Neural progenitor cell (in vitro differentiated cells): ENCODE measurements around the gene KIF26A. TPM values are rescaled to one million over a fixed set of nuclear protein-coding genes. Genes with fewer than 3 reads are reported as not detected.

ENCODE experiments used
- DNase-seq: peaks from one replicate; pipeline ENCODE4 v3.0.0-alpha.2; 2016; ENCODE audit warnings: low spot score
- H2AFZ ChIP-seq: fragments of 200-600 bp; sonication (generic); replicated peaks from 2 replicates; pipeline ENCODE4 v1.6.1; 2016; ENCODE audit warnings: antibody characterized with exemption
- H3F3A ChIP-seq: fragments of 200-600 bp; sonication (generic); 2 replicates; pipeline ENCODE4 v1.6.1; 2016; ENCODE audit warnings: antibody characterized with exemption, low read depth
- H3K27ac ChIP-seq: fragments of 200-600 bp; sonication (generic); 2 replicates; pipeline ENCODE4 v1.5.1; 2016; ENCODE audit warnings: mild to moderate bottlenecking
- H3K27me3 ChIP-seq: fragments of 200-600 bp; sonication (generic); 2 replicates; pipeline ENCODE4 v1.6.1; 2016; ENCODE audit warnings: mild to moderate bottlenecking, moderate library complexity
- H3K36me3 ChIP-seq: fragments of 200-600 bp; sonication (generic); 2 replicates; pipeline ENCODE4 v1.5.1; 2016
- H3K4me1 ChIP-seq: fragments of 200-600 bp; sonication (generic); 2 replicates; pipeline ENCODE4 v1.6.1; 2016; ENCODE audit warnings: mixed run types
- H3K4me2 ChIP-seq: fragments of 200-600 bp; sonication (generic); 2 replicates; pipeline ENCODE4 v1.6.1; 2016
- H3K4me3 ChIP-seq: fragments of 200-600 bp; sonication (generic); 2 replicates; pipeline ENCODE4 v1.5.1; 2016
- H3K79me2 ChIP-seq: fragments of 200-600 bp; sonication (generic); 2 replicates; pipeline ENCODE4 v1.6.1; 2016; ENCODE audit warnings: low read depth
- H3K9ac ChIP-seq: fragments of 200-600 bp; sonication (generic); 2 replicates; pipeline ENCODE4 v1.6.1; 2016
- H3K9me3 ChIP-seq: fragments of 200-600 bp; sonication (generic); 2 replicates; pipeline ENCODE4 v1.5.1; 2016; ENCODE audit warnings: low read depth
- H4K20me1 ChIP-seq: fragments of 200-600 bp; sonication (generic); 2 replicates; pipeline ENCODE4 v1.6.1; 2016; ENCODE audit warnings: low read depth
- H3K27ac Mint-ChIP-seq: 3 replicates; pipeline ENCODE4 v1.8.0; 2021; ENCODE audit warnings: mixed read lengths
- H3K27me3 Mint-ChIP-seq: 2 replicates; pipeline ENCODE4 v1.8.0; 2022; ENCODE audit warnings: low read depth, mild to moderate bottlenecking, inconsistent platforms, moderate library complexity, mixed read lengths; ENCODE audit not compliant: insufficient read depth
- H3K36me3 Mint-ChIP-seq: 3 replicates; pipeline ENCODE4 v1.8.0; 2021; ENCODE audit warnings: mixed read lengths
- H3K4me1 Mint-ChIP-seq: 3 replicates; pipeline ENCODE4 v1.8.0; 2021; ENCODE audit warnings: mixed read lengths
- H3K4me3 Mint-ChIP-seq: 3 replicates; pipeline ENCODE4 v1.8.0; 2021; ENCODE audit warnings: mild to moderate bottlenecking, moderate library complexity, mixed read lengths
- H3K9me3 Mint-ChIP-seq: 3 replicates; pipeline ENCODE4 v1.8.0; 2020; ENCODE audit warnings: mixed read lengths
- EZH2 ChIP-seq: fragments of 200-600 bp; sonication (generic); IDR thresholded peaks from 2 replicates; pipeline ENCODE4 v1.6.1; 2017; ENCODE audit warnings: antibody characterized with exemption, mild to moderate bottlenecking, moderate library complexity
- EZH2phosphoT487 ChIP-seq: fragments of 200-600 bp; sonication (generic); IDR thresholded peaks from 2 replicates; pipeline ENCODE4 v1.6.1; 2017; ENCODE audit warnings: antibody characterized with exemption
- total RNA-seq: library from RNA; depleted of rRNA; stranded (reverse); fragments of >200 nt; gene quantifications from 2 replicates; pipeline ENCODE4 v1.2.3, GENCODE V29; 2015; ENCODE audit warnings: low replicate concordance
- TF ChIP-seq, protein P1 (sequence below): fragments of 200-600 bp; sonication (generic); IDR thresholded peaks from 2 replicates; pipeline ENCODE4 v1.5.1; 2017; ENCODE audit warnings: antibody characterized with exemption, mild to moderate bottlenecking

Gene KIF26A
- total RNA-seq, 1 donor from 2014 or later, result 6.1 TPM

DNA sequence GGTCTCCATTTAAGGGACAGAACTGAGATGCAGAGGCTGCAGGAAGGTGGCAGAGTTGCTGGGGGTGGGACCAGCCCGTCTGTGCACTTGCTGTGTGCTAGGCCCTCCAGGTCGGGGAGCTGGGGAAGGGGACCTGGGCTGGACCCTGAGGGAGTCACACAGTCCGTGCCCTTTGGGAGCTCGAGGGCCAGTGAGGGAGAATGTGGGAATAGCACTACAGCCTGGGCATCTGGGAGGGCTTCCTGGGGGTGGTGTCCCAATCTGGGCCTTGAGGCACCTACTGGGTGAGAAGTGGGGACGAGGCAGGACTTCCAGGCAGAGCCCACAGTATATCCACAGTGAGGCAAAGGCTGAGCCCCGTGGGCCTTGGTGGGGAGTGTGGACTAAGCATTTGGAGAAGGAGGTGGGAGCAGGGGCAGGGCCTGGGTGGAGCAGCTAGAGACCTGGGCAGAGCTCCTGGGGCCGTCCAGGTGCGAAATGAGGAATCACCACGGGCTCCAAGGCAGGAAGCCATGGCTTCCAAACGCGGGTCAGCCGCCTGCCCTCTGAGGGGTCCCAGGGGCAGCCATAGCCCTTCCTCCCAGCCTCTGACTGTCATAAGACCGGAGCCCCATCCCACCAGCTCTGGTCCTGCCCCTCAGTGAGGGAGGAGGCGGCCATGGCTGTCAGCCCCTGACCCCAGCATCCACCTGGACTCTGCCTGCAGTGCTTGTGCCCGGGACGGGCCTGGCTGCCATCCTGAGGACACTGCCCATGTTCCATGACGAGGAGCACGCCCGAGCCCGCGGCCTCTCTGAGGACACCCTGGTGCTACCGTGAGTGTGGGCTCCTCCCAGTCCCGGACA, 46.2 kb upstream of the KIF26A start:
- Histone ChIP-seq H4K20me1 (no peaks in the 10 kb centered on the region), H3K4me3 (no peak overlapping the region), H3K27me3 (no peaks in the 10 kb centered on the region), H2AFZ (no peak overlapping the region), H3K4me2 (no peak overlapping the region), H3K9ac (no peak overlapping the region), H3F3A (no peaks in the 10 kb centered on the region), H3K27ac (no peak overlapping the region), H3K79me2 (no peaks in the 10 kb centered on the region), H3K36me3 (no peaks in the 10 kb centered on the region), H3K4me1 (peaks cover 3% of the 10 kb centered on the region), H3K9me3 (no peaks in the 10 kb centered on the region)
- H3K27me3 Mint-ChIP-seq, result peaks cover 3% of the 10 kb centered on the region
- H3K36me3 Mint-ChIP-seq, result no peaks in the 10 kb centered on the region
- TF ChIP-seq EZH2phosphoT487, result no peak
- TF ChIP-seq EZH2, result no peak
- H3K4me3 Mint-ChIP-seq, result no peak overlapping the region
- DNase-seq, result no peak
- peaks cover 2% of the 10 kb centered on the region for H3K4me1 Mint-ChIP-seq
- H3K27ac Mint-ChIP-seq, result no peak overlapping the region
- no peaks in the 10 kb centered on the region for H3K9me3 Mint-ChIP-seq

DNA sequence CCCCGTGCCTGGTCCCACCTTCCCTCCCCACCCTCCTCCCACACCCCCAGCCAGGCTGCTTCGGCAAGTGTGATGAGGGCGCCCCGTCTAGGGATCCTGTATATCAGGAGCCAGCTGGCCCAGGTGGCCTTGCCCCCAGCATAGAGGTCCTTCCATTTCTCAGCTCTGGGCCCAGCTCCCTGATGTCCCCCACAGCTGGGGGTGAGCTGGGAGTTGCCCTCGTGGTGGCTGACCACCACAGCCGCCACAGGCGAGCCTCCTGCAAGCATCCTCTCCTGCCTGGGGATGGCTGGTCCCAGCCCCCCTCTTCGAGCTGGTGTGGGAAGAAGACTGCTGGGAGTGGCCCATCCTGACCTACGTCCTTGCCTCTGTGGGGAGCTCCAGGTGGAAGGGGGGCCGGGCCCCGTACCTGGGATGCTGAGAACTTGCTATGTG, 45.4 kb upstream of the KIF26A start:
- H3F3A ChIP-seq, result no peaks in the 10 kb centered on the region
- H2AFZ ChIP-seq, result no peak overlapping the region
- no peaks in the 10 kb centered on the region for H3K27me3 ChIP-seq
- H3K9ac ChIP-seq, result no peak overlapping the region
- H3K27ac Mint-ChIP-seq, result no peak overlapping the region
- no peaks in the 10 kb centered on the region for H3K79me2 ChIP-seq
- H3K36me3 ChIP-seq, result no peaks in the 10 kb centered on the region
- H4K20me1 ChIP-seq, result no peaks in the 10 kb centered on the region
- H3K4me1 Mint-ChIP-seq, result peaks cover 2% of the 10 kb centered on the region
- H3K9me3 Mint-ChIP-seq, result no peaks in the 10 kb centered on the region
- peaks cover 3% of the 10 kb centered on the region for H3K27me3 Mint-ChIP-seq
- H3K4me1 ChIP-seq, result peaks cover 3% of the 10 kb centered on the region
- no peak overlapping the region for H3K4me3 ChIP-seq
- no peak for DNase-seq
- no peak for TF ChIP-seq EZH2
- TF ChIP-seq, protein P1, sequence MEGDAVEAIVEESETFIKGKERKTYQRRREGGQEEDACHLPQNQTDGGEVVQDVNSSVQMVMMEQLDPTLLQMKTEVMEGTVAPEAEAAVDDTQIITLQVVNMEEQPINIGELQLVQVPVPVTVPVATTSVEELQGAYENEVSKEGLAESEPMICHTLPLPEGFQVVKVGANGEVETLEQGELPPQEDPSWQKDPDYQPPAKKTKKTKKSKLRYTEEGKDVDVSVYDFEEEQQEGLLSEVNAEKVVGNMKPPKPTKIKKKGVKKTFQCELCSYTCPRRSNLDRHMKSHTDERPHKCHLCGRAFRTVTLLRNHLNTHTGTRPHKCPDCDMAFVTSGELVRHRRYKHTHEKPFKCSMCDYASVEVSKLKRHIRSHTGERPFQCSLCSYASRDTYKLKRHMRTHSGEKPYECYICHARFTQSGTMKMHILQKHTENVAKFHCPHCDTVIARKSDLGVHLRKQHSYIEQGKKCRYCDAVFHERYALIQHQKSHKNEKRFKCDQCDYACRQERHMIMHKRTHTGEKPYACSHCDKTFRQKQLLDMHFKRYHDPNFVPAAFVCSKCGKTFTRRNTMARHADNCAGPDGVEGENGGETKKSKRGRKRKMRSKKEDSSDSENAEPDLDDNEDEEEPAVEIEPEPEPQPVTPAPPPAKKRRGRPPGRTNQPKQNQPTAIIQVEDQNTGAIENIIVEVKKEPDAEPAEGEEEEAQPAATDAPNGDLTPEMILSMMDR, result no peak
- no peak for TF ChIP-seq EZH2phosphoT487
- H3K36me3 Mint-ChIP-seq, result no peaks in the 10 kb centered on the region
- no peak overlapping the region for H3K27ac ChIP-seq
- H3K4me2 ChIP-seq, result no peak overlapping the region
- H3K9me3 ChIP-seq, result no peaks in the 10 kb centered on the region
- H3K4me3 Mint-ChIP-seq, result no peak overlapping the region

GRCh38 chr14:104093366-104094055, 44.9 kb upstream of the KIF26A start:
- Histone ChIP-seq H3K9me3 (no peaks in the 10 kb centered on the region), H3K4me2 (no peak overlapping the region), H3K27me3 (no peaks in the 10 kb centered on the region), H3K27ac (no peak overlapping the region), H3K4me1 (peaks cover 3% of the 10 kb centered on the region), H4K20me1 (no peaks in the 10 kb centered on the region), H2AFZ (no peak overlapping the region), H3F3A (no peaks in the 10 kb centered on the region), H3K79me2 (no peaks in the 10 kb centered on the region), H3K9ac (no peak overlapping the region), H3K36me3 (no peaks in the 10 kb centered on the region), H3K4me3 (no peak overlapping the region)
- TF ChIP-seq, protein P1, result no peak
- no peak for TF ChIP-seq EZH2
- TF ChIP-seq EZH2phosphoT487, result no peak
- Mint-ChIP-seq H3K4me1 (peaks cover 2% of the 10 kb centered on the region), H3K27ac (no peak overlapping the region), H3K9me3 (no peaks in the 10 kb centered on the region), H3K4me3 (no peak overlapping the region), H3K27me3 (peaks cover 3% of the 10 kb centered on the region), H3K36me3 (no peaks in the 10 kb centered on the region)
- DNase-seq, result no peak
